Progenitor cell of endocrine pancreas (in vitro differentiated cells): ENCODE measurements around the gene AP3B1. TPM values are rescaled to one million over a fixed set of nuclear protein-coding genes. Genes with fewer than 3 reads are reported as not detected.
A peak's percentile ranks its signal among the peaks of the same experiment; 100 is the strongest.

Source experiments
- DNase-seq: peaks from one replicate; pipeline ENCODE4 v3.0.0; 2021; ENCODE audit warnings: low spot score; ENCODE audit not compliant: unreplicated experiment
- H3K27ac Mint-ChIP-seq: 2 replicates; pipeline ENCODE4 v1.8.0; 2021; ENCODE audit warnings: mild to moderate bottlenecking, moderate library complexity, mixed read lengths
- H3K27me3 Mint-ChIP-seq: 2 replicates; pipeline ENCODE4 v1.8.0; 2021; ENCODE audit warnings: mixed read lengths
- H3K36me3 Mint-ChIP-seq: 2 replicates; pipeline ENCODE4 v1.8.0; 2022; ENCODE audit warnings: mixed read lengths; ENCODE audit not compliant: insufficient read depth
- H3K4me1 Mint-ChIP-seq: 2 replicates; pipeline ENCODE4 v1.8.0; 2021; ENCODE audit warnings: low read depth, mixed read lengths
- H3K4me3 Mint-ChIP-seq: 2 replicates; pipeline ENCODE4 v1.8.0; 2021; ENCODE audit warnings: low read depth, mild to moderate bottlenecking, moderate library complexity, mixed read lengths
- H3K9me3 Mint-ChIP-seq: 2 replicates; pipeline ENCODE4 v1.8.0; 2021; ENCODE audit warnings: low read depth, mixed read lengths
- CTCF ChIP-seq: fragments of 200-600 bp; sonication (generic); IDR thresholded peaks from one replicate; pipeline ENCODE4 v1.5.0; 2021; ENCODE audit warnings: antibody characterized with exemption, mild to moderate bottlenecking; ENCODE audit not compliant: unreplicated experiment
- total RNA-seq: library from RNA; stranded (reverse); gene quantifications from 2 replicates; pipeline ENCODE4 v1.2.1, GENCODE V29; 2021

AP3B1 gene
- total RNA-seq, 1 donor from 2014 or later = 50.9 TPM

- no peaks in the 10 kb centered on the region for H3K36me3 Mint-ChIP-seq
- no peak overlapping the region for H3K4me3 Mint-ChIP-seq
- no peak for DNase-seq
- H3K27me3 Mint-ChIP-seq = no peaks in the 10 kb centered on the region
- no peak overlapping the region for H3K27ac Mint-ChIP-seq
- H3K9me3 Mint-ChIP-seq = no peaks in the 10 kb centered on the region
- peak; percentile 86 for TF ChIP-seq CTCF
- H3K4me1 Mint-ChIP-seq = peaks cover 21% of the 10 kb centered on the region
Observed at GRCh38 chr5:78008356-78008967, 286.0 kb downstream of the AP3B1 start.

GRCh38 chr5:78007233-78007632 is 287.3 kb downstream of the AP3B1 start:
- H3K36me3 Mint-ChIP-seq = no peaks in the 10 kb centered on the region
- H3K27me3 Mint-ChIP-seq = no peaks in the 10 kb centered on the region
- TF ChIP-seq CTCF = no peak
- H3K27ac Mint-ChIP-seq = no peak overlapping the region
- no peak for DNase-seq
- H3K4me3 Mint-ChIP-seq = no peak overlapping the region
- H3K9me3 Mint-ChIP-seq = no peaks in the 10 kb centered on the region
- peaks cover 27% of the 10 kb centered on the region for H3K4me1 Mint-ChIP-seq

GRCh38 chr5:78006449-78006848 is 288.0 kb downstream of the AP3B1 start:
- no peak for TF ChIP-seq CTCF
- H3K9me3 Mint-ChIP-seq = no peaks in the 10 kb centered on the region
- H3K4me1 Mint-ChIP-seq = peaks cover 27% of the 10 kb centered on the region
- H3K36me3 Mint-ChIP-seq = no peaks in the 10 kb centered on the region
- H3K27me3 Mint-ChIP-seq = no peaks in the 10 kb centered on the region
- H3K27ac Mint-ChIP-seq = no peak overlapping the region
- no peak overlapping the region for H3K4me3 Mint-ChIP-seq
- DNase-seq = no peak

- H3K27me3 Mint-ChIP-seq = no peaks in the 10 kb centered on the region
- no peaks in the 10 kb centered on the region for H3K36me3 Mint-ChIP-seq
- H3K9me3 Mint-ChIP-seq = no peaks in the 10 kb centered on the region
- TF ChIP-seq CTCF = no peak
- peaks cover 27% of the 10 kb centered on the region for H3K4me1 Mint-ChIP-seq
- H3K4me3 Mint-ChIP-seq = no peak overlapping the region
- DNase-seq = no peak
- peak overlapping the region; percentile 13 for H3K27ac Mint-ChIP-seq
Observed at GRCh38 chr5:78005021-78005785, 289.3 kb downstream of the AP3B1 start.

GRCh38 chr5:78004559-78004958 is 289.9 kb downstream of the AP3B1 start:
- no peaks in the 10 kb centered on the region for H3K27me3 Mint-ChIP-seq
- H3K4me3 Mint-ChIP-seq = no peak overlapping the region
- H3K36me3 Mint-ChIP-seq = no peaks in the 10 kb centered on the region
- peak overlapping the region; percentile 13 for H3K27ac Mint-ChIP-seq
- peaks cover 27% of the 10 kb centered on the region for H3K4me1 Mint-ChIP-seq
- H3K9me3 Mint-ChIP-seq = no peaks in the 10 kb centered on the region
- DNase-seq = no peak
- TF ChIP-seq CTCF = no peak
